Stimulated activated CD8-positive, alpha-beta memory T cell treated with anti-CD3 and anti-CD28 coated beads, Interleukin-15, amount 100 ng/mL, for 48 hours (primary cell): ENCODE measurements around the gene ZFYVE28.
"Not testable (repeated sequence)": the region's sequence is repeated elsewhere in the genome, so short reads cannot be mapped to it uniquely, and the experiment has no call there.

ENCODE experiments used
- DNase-seq, 2 donors: peaks; one replicate each; pipeline ENCODE4 v3.0.0-alpha.2; 2020; ENCODE audit warnings: low read depth in 2 of 2

ZFYVE28 gene

GRCh38 chr4:2289311-2289954, 129.0 kb downstream of the ZFYVE28 start:
- no peak for DNase-seq

GRCh38 chr4:2288051-2288541, 130.3 kb downstream of the ZFYVE28 start:
- no peak for DNase-seq

GRCh38 chr4:2287594-2287915, 130.9 kb downstream of the ZFYVE28 start:
- DNase-seq: no peak

GRCh38 chr4:2286904-2287593, 131.4 kb downstream of the ZFYVE28 start:
- DNase-seq: no peak

GRCh38 chr4:2285613-2286381, 132.6 kb downstream of the ZFYVE28 start:
- DNase-seq: no peak

GRCh38 chr4:2284934-2285612, 133.4 kb downstream of the ZFYVE28 start:
- no peak for DNase-seq

- DNase-seq: no peak
Observed at GRCh38 chr4:2284161-2284933, 134.1 kb downstream of the ZFYVE28 start.

GRCh38 chr4:2283199-2283711, 135.2 kb downstream of the ZFYVE28 start:
- DNase-seq: no peak

- peak; percentile 40 to 51 for DNase-seq
Observed at GRCh38 chr4:2281575-2282343, 136.7 kb downstream of the ZFYVE28 start.

GRCh38 chr4:2280531-2281300, 137.7 kb downstream of the ZFYVE28 start:
- DNase-seq: no peak

- DNase-seq: no peak
Observed at GRCh38 chr4:2277956-2278355, 140.5 kb downstream of the ZFYVE28 start.

GRCh38 chr4:2276581-2277325, 141.7 kb downstream of the ZFYVE28 start:
- no peak for DNase-seq

GRCh38 chr4:2275546-2276251, 142.7 kb downstream of the ZFYVE28 start:
- no peak for DNase-seq

- DNase-seq: not testable (repeated sequence)
Observed at GRCh38 chr4:2275044-2275397, 143.4 kb downstream of the ZFYVE28 start.

- DNase-seq: no peak
Observed at GRCh38 chr4:2274320-2275043, 144.0 kb downstream of the ZFYVE28 start.

GRCh38 chr4:2273657-2274319, 144.7 kb downstream of the ZFYVE28 start:
- no peak for DNase-seq

- DNase-seq: no peak
Observed at GRCh38 chr4:2273221-2273620, 145.2 kb downstream of the ZFYVE28 start.
